Stomach (tissue), 9 donors: ENCODE measurements around the gene MYH11. TPM values are rescaled to one million over a fixed set of nuclear protein-coding genes. Genes with fewer than 3 reads are reported as not detected.
A peak's percentile ranks its signal among the peaks of the same experiment; 100 is the strongest.

Source experiments
- DNase-seq, 2 donors: peaks; one replicate each; pipeline versions ENCODE4 v3.0.0 to v3.0.0-alpha.2; 2013 to 2019
- H3K27ac ChIP-seq, 5 donors: fragments of 200-600 bp in 4 of 5; sonication (generic) in 4 of 5; one replicate each; pipeline ENCODE4 v1.5.1; 2013 to 2019; ENCODE audit warnings: mild to moderate bottlenecking in 1 of 5, moderate library complexity in 1 of 5
- H3K27me3 ChIP-seq, 3 donors: fragments of 200-600 bp; sonication (generic); one replicate each; pipeline ENCODE4 v1.5.1; 2017 to 2019; ENCODE audit warnings: mixed run types in 1 of 3
- H3K36me3 ChIP-seq, 4 donors: fragments of 200-600 bp; sonication (generic); 1 replicate in 3 of 4; 2 replicates in 1 of 4; pipeline ENCODE4 v1.5.1; 2016 to 2019
- H3K4me1 ChIP-seq, 4 donors: fragments of 200-600 bp; sonication (generic); one replicate each; pipeline ENCODE4 v1.5.1; 2016 to 2019
- H3K4me3 ChIP-seq, 4 donors: fragments of 200-600 bp; sonication (generic) in 3 of 4; one replicate each; pipeline ENCODE4 v1.5.1; 2016 to 2019; ENCODE audit warnings: mild to moderate bottlenecking in 1 of 4
- H3K9me3 ChIP-seq, 4 donors: fragments of 200-600 bp; sonication (generic); one replicate each; pipeline ENCODE4 v1.5.1; 2016 to 2019
- EP300 ChIP-seq: sonication (generic); formaldehyde crosslinking; IDR thresholded peaks from one replicate; pipeline ENCODE4 v1.6.1; 2017; ENCODE audit warnings: antibody characterized with exemption
- POLR2A ChIP-seq, 4 donors: fragments of 450-650 bp; IDR thresholded peaks; one replicate each; pipeline ENCODE4 v1.6.1; 2016; ENCODE audit warnings: antibody characterized with exemption in 4 of 4, control low read depth in 2 of 4, mild to moderate bottlenecking in 1 of 4, moderate library complexity in 1 of 4
- POLR2AphosphoS5 ChIP-seq, 3 donors: sonication (generic); formaldehyde crosslinking; IDR thresholded peaks; one replicate each; pipeline ENCODE4 v1.6.1; 2016; ENCODE audit warnings: antibody characterized with exemption in 3 of 3
- WGBS, 5 donors: extraction: QIAGEN DNeasy Blood & Tissue Kit in 3 of 5; methylation state at CpG; one replicate each; pipeline versions ENCODE4 v1.1.5 to v1.1.7; 2013 to 2018; 5-methylcytosine and 5-hydroxymethylcytosine counted together
- intact Hi-C: fragments of 100-400 bp; cut with DNase I; formaldehyde crosslinking; loops from one replicate; pipeline ENCODE4 v1.15.1; 2023; ENCODE audit warnings: low total_unique reads
- polyA plus RNA-seq, 3 donors: library from polyadenylated mRNA; stranded (reverse); fragments of 200-250 nt; gene quantifications; one replicate each; pipeline ENCODE4 v1.2.3, GENCODE V29; 2013
- total RNA-seq, 5 donors: library from RNA; depleted of rRNA; stranded (reverse); fragments of >200 nt; gene quantifications; one replicate each; pipeline versions ENCODE4 v1.1.0 to v1.2.3, GENCODE V29; 2014 to 2016
- TF ChIP-seq, protein P1 (sequence below), 7 experiments: fragments of 450-650 bp in 4 of 7; fragments of 200-600 bp in 3 of 7; sonication (generic) in 3 of 7; IDR thresholded peaks; one replicate each; pipeline ENCODE4 v1.5.1; 2016 to 2019; ENCODE audit warnings: antibody characterized with exemption in 7 of 7, control low read depth in 2 of 7, mild to moderate bottlenecking in 1 of 7
- donor health status: healthy with polysubstance abuse.
- donor health status: Bipolar disorder and iron deficiency.
- donor health status: healthy.

Gene MYH11
- total and polyA plus RNA-seq, 8 donors: 33.8 to 3,048 (median 865) TPM

DNA sequence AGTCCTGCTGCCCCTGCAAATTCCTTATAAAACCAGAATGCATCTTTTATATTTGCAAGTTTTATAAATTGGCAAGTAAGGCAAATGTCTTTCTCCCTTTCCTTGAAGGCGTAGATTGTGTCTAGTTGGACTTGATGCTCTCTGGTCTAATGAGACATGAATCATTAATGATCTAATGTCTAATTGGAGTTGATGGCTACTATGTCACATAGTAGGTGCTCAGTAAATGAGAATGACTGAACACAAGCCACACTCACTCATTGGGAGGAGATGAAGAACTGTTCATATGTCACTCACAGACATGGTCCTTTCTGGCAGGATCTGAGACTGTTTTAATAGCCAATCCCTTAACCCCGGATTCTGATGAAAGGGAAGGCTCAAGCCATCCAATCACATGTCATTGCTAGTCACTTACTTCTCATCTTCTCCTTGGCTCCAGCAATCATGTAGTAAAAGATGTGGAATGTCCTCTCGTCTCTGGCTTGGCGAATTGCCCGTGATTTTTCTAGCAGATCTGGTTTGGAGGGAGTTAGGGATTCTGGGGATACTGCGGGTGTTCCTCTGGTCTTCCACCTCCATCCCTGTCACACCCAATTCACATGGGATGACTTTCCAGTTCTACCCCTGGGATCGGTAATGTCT, 81.0 kb downstream of the MYH11 start:
- DNase-seq: no peak
- 61 to 72% (median 70%) methylated on average over 7 of the region's 7 CpGs for WGBS, 5 donors
- no peaks in the 10 kb centered on the region for H3K9me3 ChIP-seq
- no peaks in the 10 kb centered on the region for H3K27me3 ChIP-seq
- TF ChIP-seq, protein P1, sequence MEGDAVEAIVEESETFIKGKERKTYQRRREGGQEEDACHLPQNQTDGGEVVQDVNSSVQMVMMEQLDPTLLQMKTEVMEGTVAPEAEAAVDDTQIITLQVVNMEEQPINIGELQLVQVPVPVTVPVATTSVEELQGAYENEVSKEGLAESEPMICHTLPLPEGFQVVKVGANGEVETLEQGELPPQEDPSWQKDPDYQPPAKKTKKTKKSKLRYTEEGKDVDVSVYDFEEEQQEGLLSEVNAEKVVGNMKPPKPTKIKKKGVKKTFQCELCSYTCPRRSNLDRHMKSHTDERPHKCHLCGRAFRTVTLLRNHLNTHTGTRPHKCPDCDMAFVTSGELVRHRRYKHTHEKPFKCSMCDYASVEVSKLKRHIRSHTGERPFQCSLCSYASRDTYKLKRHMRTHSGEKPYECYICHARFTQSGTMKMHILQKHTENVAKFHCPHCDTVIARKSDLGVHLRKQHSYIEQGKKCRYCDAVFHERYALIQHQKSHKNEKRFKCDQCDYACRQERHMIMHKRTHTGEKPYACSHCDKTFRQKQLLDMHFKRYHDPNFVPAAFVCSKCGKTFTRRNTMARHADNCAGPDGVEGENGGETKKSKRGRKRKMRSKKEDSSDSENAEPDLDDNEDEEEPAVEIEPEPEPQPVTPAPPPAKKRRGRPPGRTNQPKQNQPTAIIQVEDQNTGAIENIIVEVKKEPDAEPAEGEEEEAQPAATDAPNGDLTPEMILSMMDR (IDR thresholded peaks at IDR 0.05): no peak
- TF ChIP-seq POLR2A (IDR thresholded peaks at IDR 0.05): no peak
- no peak for TF ChIP-seq EP300
- TF ChIP-seq POLR2AphosphoS5 (IDR thresholded peaks at IDR 0.05): no peak
- H3K36me3 ChIP-seq: peaks cover 0 to 29% (median 8%) of the 10 kb centered on the region in 4 donors
- intact Hi-C loops: no loop called here
- peak overlapping the region in 2 of 5 donors; percentile 12 to 30 for H3K27ac ChIP-seq
- H3K4me1 ChIP-seq: peaks cover 0 to 36% (median 8%) of the 10 kb centered on the region in 4 donors
- H3K4me3 ChIP-seq: no peak overlapping the region

DNA sequence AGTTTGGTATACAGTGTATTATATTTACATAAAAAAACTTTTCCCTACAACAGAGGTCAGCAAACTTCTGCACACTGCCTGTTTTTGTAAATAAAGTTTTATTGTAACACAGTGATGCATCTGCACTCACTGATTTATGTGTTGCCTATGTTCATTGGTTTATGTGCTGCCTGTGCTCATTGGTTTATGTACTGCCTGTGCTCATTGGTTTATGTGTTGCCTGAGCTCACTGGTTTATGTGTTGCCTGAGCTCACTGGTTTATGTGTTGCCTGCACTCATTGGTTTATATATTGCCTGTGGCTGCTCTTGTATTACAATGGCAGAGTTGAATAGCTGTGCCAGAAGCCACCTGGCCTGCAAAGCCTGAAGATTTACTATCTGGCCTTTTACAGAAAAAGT, 81.6 kb downstream of the MYH11 start:
- Histone ChIP-seq H3K4me3 (no peak overlapping the region), H3K27me3 (no peaks in the 10 kb centered on the region), H3K27ac (peak overlapping the region in 1 of 5 donors; percentile 75), H3K36me3 (peaks cover 0 to 31% (median 8%) of the 10 kb centered on the region in 4 donors), H3K9me3 (no peaks in the 10 kb centered on the region), H3K4me1 (peaks cover 0 to 42% (median 12%) of the 10 kb centered on the region in 4 donors)
- TF ChIP-seq, protein P1 (IDR thresholded peaks at IDR 0.05): no peak
- no peak for TF ChIP-seq POLR2A (IDR thresholded peaks at IDR 0.05)
- TF ChIP-seq POLR2AphosphoS5 (IDR thresholded peaks at IDR 0.05): no peak
- TF ChIP-seq EP300: no peak
- intact Hi-C loops: no loop called here
- DNase-seq: no peak

DNA sequence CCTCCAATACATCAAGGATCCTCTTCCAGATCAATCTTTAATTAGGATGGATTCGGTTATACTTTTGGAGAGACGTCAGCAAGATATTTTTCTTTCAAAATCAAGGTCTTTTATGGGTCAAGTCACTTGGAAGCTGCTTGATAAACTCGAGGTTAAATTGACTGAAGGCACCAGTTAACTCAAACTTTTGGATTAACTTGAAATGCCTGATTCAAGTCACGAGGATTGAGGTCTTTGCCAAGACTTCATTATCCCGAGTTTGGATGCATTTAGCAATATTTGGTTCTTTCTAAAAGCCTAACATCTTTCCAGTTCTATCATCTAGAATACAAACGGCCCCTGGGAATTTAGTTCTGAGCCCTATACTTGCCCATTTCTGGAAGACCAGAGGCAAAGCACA, 82.9 kb downstream of the MYH11 start:
- Histone ChIP-seq H3K9me3 (no peaks in the 10 kb centered on the region), H3K27ac (peak overlapping the region in 3 of 5 donors; percentile 54 to 75 (median 65)), H3K36me3 (peaks cover 0 to 25% (median 5%) of the 10 kb centered on the region in 4 donors), H3K4me3 (no peak overlapping the region), H3K4me1 (peaks cover 0 to 43% (median 15%) of the 10 kb centered on the region in 4 donors), H3K27me3 (no peaks in the 10 kb centered on the region)
- TF ChIP-seq EP300: no peak
- TF ChIP-seq, protein P1 (IDR thresholded peaks at IDR 0.05): no peak
- TF ChIP-seq POLR2A (IDR thresholded peaks at IDR 0.05): no peak
- intact Hi-C loops: no loop called here
- WGBS, 5 donors: 42 to 58% (median 52%) methylated on average over 6 of the region's 6 CpGs
- DNase-seq: no peak

DNA sequence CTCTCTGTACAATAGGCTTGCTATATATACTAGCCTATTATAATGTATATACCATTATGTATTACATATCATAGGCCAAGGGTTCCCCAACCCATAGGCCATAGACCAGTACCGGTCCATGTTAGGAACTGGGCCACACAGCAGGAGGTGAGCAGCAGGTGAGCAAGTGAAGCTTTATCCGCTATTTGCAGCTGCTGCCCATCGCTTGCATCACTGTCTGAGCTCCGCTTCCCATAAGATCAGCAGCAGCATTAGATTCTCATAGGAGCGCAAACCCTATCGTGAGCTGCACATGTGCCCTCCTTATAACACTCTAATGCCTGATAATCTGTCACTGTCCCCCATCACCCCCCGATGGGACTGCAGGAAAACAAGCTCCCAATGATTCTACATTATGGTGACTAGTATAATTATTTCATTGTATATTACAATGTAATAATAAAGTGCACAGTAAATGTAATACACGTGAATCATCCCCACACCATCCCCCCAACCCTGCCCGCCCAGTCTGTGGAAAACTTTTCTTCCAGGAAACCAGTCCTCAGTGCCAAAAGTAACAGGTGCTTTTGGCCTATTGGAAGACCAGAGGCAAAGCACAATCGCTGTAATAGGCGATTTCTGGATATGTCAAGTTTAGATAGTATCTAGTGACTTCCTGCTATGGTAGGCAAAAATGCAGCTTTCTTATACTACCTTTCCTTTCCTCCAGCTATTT, 84.1 kb downstream of the MYH11 start:
- H3K4me1 ChIP-seq: peaks cover 0 to 36% (median 12%) of the 10 kb centered on the region in 4 donors
- H3K4me3 ChIP-seq: no peak overlapping the region
- H3K36me3 ChIP-seq: peaks cover 0 to 17% (median 3%) of the 10 kb centered on the region in 4 donors
- H3K9me3 ChIP-seq: no peaks in the 10 kb centered on the region
- WGBS, 5 donors: 74 to 85% (median 81%) methylated on average over 11 of the region's 11 CpGs
- peak overlapping the region in 3 of 5 donors; percentile 9 to 75 (median 75) for H3K27ac ChIP-seq
- no peaks in the 10 kb centered on the region for H3K27me3 ChIP-seq
- intact Hi-C loops: no loop called here
- DNase-seq: no peak
- TF ChIP-seq POLR2A (IDR thresholded peaks at IDR 0.05) (no peak), POLR2AphosphoS5 (IDR thresholded peaks at IDR 0.05) (no peak), EP300 (no peak)
- TF ChIP-seq, protein P1 (IDR thresholded peaks at IDR 0.05): no peak
